Brain microvascular endothelial cell (primary cell): Measurements from ENCODE around the gene TTC39C.
"Not testable (repeated sequence)": the region's sequence is repeated elsewhere in the genome, so short reads cannot be mapped to it uniquely, and the experiment has no call there.

Experiments
- DNase-seq: peaks from one replicate; pipeline ENCODE4 v3.0.0-alpha.2; 2020
- H3K27ac ChIP-seq: fragments of 250-450 bp; sonication (Bioruptor Pico); 2 replicates; pipeline ENCODE4 v1.5.1; 2020; ENCODE audit warnings: mild to moderate bottlenecking, moderate library complexity
- H3K27me3 ChIP-seq: fragments of 250-450 bp; sonication (Bioruptor Pico); replicated peaks from 2 replicates; pipeline ENCODE4 v1.5.1; 2020; ENCODE audit warnings: mild to moderate bottlenecking
- H3K36me3 ChIP-seq: fragments of 250-450 bp; sonication (Bioruptor Pico); replicated peaks from 2 replicates; pipeline ENCODE4 v1.5.1; 2020; ENCODE audit warnings: mild to moderate bottlenecking
- H3K4me3 ChIP-seq: 2 replicates; pipeline ENCODE4 v1.5.1; 2011; ENCODE audit warnings: low read depth, mild to moderate bottlenecking, control low read depth, low read length, moderate library complexity
- CTCF ChIP-seq: IDR thresholded peaks from 2 replicates; pipeline ENCODE4 v1.5.1; 2011; ENCODE audit warnings: low read depth, mild to moderate bottlenecking, moderate library complexity, low read length, control low read depth, inconsistent platforms; ENCODE audit errors: missing control alignments
- in situ Hi-C: cut with HindIII; loops from 2 replicates; pipeline ENCODE4 v1.10.0; 2017; ENCODE audit warnings: low sequenced_read_pairs, low pct_ligation_motif_present

The TTC39C gene

GRCh38 chr18:24142376-24142775 lies 127.8 kb downstream of the TTC39C start:
- TF ChIP-seq CTCF, result no peak
- H3K36me3 ChIP-seq, result no peaks in the 10 kb centered on the region
- no peaks in the 10 kb centered on the region for H3K27me3 ChIP-seq
- no peak overlapping the region for H3K27ac ChIP-seq
- no peak for DNase-seq
- H3K4me3 ChIP-seq, result no peak overlapping the region
- in situ Hi-C loops, result no loop called here

- H3K4me3 ChIP-seq, in situ Hi-C loops, H3K36me3 ChIP-seq, H3K27me3 ChIP-seq, DNase-seq, H3K27ac ChIP-seq: not testable (repeated sequence)
Observed at GRCh38 chr18:24149591-24149990, 135.0 kb downstream of the TTC39C start.

GRCh38 chr18:24153397-24153796 lies 138.8 kb downstream of the TTC39C start:
- DNase-seq, result no peak
- Histone ChIP-seq H3K27ac (no peak overlapping the region), H3K36me3 (no peaks in the 10 kb centered on the region), H3K4me3 (no peak overlapping the region), H3K27me3 (no peaks in the 10 kb centered on the region)
- TF ChIP-seq CTCF, result no peak
- in situ Hi-C loops, result no loop called here

- H3K36me3 ChIP-seq, result no peaks in the 10 kb centered on the region
- no peak overlapping the region for H3K4me3 ChIP-seq
- in situ Hi-C loops, result no loop called here
- TF ChIP-seq CTCF, result no peak
- H3K27ac ChIP-seq, result no peak overlapping the region
- DNase-seq, result no peak
- no peaks in the 10 kb centered on the region for H3K27me3 ChIP-seq
Observed at GRCh38 chr18:24157855-24158254, 143.3 kb downstream of the TTC39C start.

- H3K36me3 ChIP-seq, result no peaks in the 10 kb centered on the region
- no peak for TF ChIP-seq CTCF
- in situ Hi-C loops, result no loop called here
Observed at GRCh38 chr18:24160086-24160485, 145.5 kb downstream of the TTC39C start.

GRCh38 chr18:24161304-24161703 lies 146.8 kb downstream of the TTC39C start:
- no peak for TF ChIP-seq CTCF
- Histone ChIP-seq H3K27ac (no peak overlapping the region), H3K4me3 (no peak overlapping the region), H3K36me3 (no peaks in the 10 kb centered on the region), H3K27me3 (no peaks in the 10 kb centered on the region)
- in situ Hi-C loops, result no loop called here
- no peak for DNase-seq

More at GRCh38 chr18:24160086-24160485, 145.5 kb downstream of the TTC39C start:
- DNase-seq, result no peak
- H3K4me3 ChIP-seq, result no peak overlapping the region
- no peaks in the 10 kb centered on the region for H3K27me3 ChIP-seq
- H3K27ac ChIP-seq, result no peak overlapping the region
